HG02973 (cell line): ENCODE results near the gene MAML2.

Experiments
- ATAC-seq: cut with Tn5 transposase; IDR thresholded peaks from one replicate; pipeline ENCODE4 v1.9.1; 2021; ENCODE audit warnings: moderate library complexity; ENCODE audit not compliant: unreplicated experiment

Gene MAML2

DNA sequence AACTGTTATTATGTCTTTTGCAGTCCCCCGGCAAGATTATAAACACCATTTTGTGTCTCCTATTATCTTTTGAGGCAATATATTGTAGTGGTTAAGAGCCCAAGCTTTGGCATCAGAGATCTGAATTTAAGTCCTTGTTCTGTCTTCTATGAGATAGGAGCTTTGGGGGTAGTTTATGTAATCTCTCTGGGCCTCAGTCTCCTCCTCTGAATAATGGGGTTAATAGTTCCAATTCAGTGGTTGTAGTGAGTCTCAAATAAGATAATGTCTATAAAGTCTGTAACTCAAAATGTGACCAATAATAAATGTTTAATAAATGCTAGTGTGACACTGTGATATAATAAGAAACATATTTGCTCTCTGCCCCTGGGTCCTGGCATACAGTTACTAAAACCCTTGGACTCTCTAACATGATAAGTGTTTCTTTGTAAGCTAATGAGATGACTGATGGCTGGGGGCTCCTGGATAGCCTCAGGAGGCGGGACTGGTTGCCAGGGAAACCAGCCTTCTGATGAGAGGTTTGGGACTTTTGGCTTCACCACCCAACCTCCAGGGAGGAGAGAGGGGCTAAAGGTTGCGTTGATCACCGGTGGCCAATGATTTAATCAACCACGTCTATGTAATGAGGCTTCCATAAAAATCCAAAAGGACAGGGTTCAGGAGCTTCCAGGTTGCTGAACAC lies 235.7 kb downstream of the MAML2 start:
- ATAC-seq = no peak

DNA sequence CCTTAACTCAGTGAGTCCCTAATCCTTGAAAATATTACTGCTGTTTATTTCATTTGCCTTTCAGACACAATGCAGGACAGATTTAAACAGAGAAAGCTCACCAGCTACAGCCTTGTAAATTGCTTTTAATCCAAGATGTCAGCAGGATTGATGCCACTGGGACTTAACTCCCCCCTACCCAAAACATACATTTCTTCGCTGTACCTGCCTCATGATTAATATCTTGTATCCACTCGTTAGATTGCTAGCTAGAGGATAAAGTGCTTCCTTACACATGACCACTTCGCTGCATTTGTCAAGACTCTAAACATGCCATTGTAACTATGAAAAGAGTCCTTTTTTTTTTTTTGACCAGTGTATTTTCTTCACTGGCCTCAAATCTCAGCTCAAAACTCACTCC lies 236.3 kb downstream of the MAML2 start:
- no peak for ATAC-seq

DNA sequence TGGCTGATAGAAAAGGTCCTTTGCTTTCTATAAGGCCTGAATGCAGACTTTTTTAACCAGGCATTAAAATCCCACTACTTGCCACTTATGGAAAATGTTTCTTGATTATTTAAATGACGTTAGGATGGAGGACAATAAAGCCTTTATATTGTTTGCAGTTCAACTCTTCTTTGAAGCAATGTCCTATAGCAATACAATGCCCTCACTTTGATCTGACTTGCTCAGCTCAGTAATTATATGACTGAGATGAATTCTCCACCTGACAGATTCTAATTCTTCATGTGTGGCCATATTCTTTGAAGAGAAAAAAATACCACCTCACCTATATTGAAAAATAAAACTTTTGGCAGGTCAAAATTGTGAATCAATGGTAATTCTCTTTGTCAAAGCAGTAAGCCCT lies 237.1 kb downstream of the MAML2 start:
- no peak for ATAC-seq

DNA sequence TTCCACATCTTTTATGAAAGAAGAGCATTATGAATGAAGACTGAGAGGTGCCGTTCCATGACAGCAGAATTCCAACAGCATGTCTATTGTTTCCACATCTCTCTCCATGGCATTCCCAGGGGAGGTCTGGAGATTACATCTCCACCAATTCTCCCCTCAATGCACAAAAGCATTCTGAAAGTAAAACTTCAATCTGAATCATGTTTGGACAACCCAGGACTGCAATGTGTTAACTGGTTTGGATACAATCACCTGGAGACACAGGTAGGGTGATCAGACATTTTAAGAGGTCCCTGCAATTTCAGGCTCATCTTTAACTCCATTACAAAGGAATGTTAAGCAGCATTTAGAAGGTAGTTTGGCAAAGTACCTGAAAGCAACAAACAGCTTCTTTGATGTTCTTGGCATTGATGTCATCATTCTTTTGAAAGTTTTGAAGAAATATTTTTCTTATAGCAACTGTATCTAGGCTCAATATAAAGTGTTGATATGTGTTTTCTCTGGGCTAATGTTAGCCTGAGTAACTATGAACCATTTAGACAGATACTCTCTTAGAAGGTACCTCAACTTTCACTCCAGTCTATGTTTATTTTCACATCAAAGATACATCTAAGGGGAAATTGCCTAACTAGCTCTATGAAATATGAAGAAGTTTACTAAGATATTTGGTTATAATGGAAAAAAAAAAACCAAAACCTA lies 237.6 kb downstream of the MAML2 start:
- ATAC-seq = no peak

DNA sequence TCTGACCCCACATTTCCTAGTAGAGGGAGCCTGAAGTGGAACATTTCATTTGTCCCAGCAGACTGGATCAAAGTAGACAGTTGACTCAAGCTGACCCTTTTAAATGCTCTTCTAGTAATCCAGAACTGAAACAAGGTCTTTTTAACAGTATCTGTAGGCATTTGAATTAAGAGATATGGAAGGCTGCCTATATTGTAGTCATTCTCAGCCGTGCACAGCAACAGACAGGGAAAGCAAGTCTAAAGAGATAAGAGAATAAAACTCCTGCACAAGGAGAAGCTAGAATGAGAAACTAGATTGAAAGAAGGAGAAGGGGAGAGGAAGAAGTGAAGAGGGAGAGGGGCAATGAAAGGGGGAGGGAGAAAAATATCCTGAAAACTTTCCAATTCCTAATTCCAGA lies 238.5 kb downstream of the MAML2 start:
- no peak for ATAC-seq

DNA sequence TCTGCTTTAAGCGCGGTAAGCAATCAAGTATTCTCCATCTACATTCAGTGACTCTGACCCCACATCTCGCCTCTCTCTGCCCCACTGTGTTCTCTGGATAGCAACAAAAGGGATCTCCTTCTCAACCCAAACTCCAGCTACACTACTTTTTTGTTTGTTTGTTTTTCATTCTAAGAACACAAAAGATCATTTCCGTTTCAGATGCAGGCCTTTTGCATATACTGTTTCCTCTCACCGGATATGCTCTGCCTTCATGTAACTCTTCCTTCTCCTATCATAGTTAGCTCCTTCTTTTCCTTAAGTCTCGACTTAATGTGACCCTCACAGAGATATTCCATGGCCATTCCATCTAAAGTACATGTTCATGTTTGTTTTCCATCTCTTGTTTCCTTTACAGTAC lies 239.3 kb downstream of the MAML2 start:
- ATAC-seq = no peak

DNA sequence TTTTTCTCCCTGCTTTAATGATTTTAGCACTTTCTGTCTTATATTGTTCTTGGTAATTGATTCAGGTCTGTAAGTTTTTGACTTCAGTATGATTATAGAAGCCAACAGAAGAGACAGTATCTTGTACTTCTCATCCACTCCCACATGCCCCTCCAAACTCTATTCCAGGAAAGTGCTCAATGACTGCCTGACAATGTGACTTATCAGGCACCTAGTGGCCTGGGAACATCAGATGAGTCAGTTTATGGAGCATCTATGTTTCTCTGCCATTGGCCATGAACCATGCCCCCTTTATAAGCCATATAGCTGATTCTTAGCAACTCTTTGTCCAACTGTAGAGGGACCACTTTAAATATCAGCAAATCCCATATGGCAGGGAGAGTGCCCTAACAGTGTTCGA lies 239.9 kb downstream of the MAML2 start:
- ATAC-seq = no peak

DNA sequence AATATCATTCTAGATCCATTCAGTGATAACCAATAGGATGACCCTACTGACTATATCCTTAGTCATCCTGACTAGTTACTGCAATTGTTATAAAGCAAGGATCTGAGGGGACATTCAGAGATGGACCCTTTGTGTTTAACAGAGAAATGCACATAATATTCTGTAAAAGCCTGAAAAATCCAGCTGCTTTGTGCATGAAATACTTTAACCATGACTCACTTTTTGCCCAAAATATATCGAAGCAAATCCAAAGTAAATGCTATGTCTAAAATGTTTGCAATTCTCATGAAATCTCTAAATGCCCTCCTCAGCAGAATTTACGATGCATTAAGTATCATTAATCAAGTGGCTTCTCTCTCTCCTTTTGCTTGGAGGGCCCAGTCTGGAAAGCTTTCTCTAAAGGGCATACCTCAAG lies 240.3 kb downstream of the MAML2 start:
- ATAC-seq = no peak

DNA sequence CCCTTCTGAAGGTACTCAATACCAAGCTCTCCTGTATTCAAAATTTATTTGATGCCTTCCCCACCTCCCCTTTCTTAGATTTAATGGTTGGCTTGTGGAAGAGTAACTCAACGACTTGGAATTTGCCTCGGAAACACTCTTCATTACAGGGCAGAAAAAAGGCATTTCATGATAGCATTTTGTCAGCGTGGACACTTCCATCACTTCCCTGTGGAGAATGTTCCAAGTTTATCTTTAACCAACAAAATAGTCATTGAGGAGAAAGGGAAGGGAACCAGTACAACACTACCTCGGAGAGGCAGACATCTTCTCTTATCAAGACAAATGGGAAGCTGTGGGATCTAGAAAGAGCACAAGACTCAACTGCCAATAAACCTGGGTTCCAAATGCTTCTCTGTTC lies 241.8 kb downstream of the MAML2 start:
- no peak for ATAC-seq

DNA sequence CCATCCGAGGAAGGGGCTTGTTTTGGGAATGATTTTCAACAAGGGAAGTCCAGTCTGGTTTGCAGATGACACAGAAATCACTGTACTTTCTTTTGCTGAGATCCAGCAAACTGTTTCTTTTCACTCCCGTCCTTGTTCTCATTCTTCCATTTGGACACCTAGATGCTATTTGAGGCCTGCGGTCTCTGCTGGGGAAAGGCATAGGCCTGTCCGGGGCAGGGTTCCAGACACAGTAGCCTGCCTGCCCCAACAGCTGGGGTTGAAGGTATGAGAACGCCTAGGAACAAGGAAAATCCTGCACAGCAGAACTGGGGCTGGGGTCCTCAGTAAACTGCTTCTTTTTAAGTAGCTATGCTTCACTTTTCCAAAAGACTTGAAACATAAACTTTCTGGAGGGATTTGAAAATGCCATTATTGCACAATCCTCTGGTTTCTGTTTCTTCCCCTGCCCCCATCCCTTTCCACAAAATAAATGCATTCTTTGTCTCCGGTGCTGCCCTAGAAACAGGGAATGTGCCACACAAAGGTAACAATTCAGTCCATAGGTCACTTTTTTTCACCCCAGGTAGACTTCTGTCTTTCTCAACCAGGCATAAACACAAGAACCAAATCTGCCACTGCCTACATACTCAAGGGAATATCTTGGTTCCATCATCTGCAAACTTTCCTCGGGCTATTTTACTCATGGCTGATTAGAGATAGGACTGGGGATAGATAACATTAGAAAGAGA lies 244.3 kb downstream of the MAML2 start:
- ATAC-seq = no peak

DNA sequence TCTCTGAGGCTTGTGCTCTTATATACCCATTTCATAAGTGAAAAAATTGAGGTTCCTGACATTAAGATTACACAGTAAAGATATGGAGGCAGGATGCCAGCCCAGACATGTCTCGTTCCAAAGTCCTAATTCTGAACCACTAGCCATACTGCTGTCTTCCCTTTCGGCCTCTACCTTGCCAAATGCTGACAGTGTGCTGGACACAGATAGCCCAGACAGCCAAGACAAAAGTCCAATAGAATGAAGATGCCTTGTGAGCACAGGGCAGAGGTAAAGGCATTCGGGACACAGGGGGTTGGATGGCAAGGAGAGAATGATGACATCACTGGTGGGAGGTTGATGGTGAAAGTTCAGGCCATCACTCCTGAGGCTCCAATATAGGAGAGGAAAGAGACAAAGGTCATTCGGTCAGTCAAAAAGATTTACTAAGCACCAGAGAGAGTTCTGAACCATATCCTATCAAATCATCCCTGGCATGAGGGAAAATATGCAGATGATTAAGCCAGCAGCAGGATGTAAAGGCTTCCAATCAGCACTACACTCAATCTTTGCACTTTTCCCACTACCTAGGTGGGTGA lies 245.1 kb downstream of the MAML2 start:
- no peak for ATAC-seq

DNA sequence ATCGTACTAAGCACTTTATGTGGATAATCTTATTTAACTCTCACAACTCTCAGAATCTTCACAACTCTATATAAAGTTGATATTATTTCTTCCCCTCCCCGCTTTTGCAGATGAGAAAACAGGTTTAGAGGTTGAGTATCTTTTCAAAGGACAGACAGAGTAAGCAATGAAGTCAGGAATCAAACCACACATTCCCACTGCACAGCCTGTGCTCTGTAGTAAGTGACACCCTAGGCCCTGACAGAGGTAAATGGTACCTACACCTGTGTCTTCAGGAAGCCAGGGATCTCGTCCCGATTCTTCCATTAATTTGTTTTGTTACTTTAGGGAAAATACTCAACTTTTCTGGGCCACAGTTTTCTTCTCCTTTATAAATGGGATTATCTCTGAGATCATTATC lies 246.6 kb downstream of the MAML2 start:
- ATAC-seq = no peak

DNA sequence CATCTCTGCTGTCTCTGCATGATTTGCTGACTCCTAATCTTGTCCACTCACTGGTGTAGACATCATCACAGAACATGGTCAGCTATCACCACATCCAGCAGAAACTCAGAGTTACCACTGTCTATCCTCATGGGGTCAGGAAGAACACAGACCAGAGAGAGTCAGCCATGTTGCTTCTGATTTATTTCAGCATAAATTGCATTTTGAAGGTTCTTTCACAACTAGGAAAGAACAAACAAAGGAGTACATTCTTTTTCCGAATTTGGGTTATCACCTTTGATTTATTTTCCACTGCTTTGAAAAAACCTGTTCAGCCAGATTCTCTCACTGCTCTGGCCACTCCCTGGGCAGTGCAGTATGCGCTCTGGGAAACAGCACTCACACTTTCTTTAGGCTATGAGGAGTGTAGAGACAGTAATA lies 247.1 kb downstream of the MAML2 start:
- ATAC-seq = no peak

DNA sequence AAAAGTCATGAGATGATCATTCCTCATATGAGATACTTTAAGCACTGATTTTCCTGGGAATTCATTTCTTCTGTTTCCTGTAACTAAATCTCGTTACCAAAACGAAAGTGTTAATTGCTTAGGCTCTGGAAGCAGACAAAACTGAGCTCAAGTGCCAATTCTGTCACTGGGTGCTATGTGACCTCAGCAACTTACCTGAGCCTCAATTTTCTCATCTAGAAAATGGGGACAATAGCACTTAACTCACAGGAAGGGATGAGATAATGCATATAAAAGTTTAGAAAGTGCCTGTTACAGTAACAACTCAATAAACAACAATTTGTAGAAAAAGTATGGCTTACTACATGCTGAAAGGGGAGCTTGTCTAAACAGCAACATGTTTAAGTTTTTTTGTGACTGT lies 248.8 kb downstream of the MAML2 start:
- no peak for ATAC-seq

DNA sequence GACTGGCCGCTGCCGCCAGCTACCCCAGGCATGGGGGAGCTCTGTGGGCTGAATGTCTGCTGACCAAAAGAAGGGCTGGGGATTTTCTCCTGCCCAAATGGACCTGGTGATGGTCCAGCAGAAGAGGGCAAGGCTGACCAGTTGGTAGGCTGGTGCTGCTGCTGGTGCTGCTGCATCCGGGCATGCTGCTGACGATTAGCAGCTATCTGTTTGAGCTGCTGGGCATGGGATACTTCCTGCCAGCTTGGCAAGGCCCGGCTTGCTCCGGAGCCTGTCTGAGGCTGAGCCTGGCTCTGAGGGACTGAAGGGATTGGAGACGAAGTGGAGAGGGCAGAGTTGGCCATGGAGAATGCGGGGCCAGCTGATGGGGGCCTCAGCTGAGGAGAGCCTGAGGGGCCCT lies 250.5 kb downstream of the MAML2 start:
- ATAC-seq = no peak

DNA sequence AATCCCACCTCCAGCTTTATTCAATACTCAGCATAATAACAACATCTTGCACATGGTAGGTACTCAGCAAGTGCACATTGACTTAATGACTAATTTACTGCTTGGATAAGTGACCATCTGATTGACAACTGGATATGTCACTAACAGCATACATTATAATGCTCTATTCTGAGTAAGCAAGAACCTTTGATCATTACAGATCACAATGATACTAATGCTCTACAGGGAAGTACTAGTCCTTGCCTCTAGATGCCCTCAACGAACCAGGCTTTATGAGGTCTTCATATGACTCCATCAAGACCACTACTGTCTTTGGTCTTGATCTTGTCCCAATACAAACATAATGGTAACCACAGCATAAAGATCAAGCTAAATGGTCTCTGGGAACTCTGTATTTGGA lies 251.5 kb downstream of the MAML2 start:
- no peak for ATAC-seq

DNA sequence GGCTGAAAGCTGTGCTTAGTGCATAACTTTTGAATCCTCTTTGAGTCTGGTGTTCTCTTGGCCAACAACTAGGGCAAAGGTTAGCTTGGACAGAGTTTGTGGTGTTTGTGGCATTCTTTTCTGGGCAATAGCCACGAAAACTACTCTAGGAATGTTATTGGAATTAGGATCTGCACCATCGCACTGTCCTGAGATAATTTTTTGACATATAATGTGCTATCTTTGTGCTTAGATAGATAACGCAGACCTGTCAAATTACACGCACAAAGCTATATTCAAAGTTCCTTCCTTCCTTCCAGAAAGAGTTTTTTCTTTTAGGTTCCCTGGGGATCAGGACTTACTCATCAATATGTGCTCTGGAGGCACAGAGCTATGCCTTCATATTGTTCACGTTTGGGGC lies 252.3 kb downstream of the MAML2 start:
- ATAC-seq = no peak

DNA sequence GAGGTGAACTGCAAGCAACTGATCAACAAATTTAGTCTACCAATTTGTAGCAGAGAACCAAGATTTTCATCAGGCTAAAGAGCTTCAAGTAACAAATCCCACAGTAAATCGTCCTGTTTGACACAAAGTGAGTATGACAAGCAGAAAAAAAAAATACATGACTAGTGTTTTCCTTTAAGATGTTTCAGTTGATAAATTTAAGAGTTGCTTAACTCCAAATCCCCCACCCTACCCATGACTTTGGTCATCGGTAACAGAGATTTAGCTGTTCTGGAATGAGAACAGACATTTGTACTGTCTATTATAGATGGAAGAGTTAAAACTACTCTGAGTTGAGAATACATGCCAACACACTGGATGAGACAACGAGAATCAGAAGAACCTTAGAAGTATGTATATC lies 254.1 kb downstream of the MAML2 start:
- ATAC-seq = no peak

DNA sequence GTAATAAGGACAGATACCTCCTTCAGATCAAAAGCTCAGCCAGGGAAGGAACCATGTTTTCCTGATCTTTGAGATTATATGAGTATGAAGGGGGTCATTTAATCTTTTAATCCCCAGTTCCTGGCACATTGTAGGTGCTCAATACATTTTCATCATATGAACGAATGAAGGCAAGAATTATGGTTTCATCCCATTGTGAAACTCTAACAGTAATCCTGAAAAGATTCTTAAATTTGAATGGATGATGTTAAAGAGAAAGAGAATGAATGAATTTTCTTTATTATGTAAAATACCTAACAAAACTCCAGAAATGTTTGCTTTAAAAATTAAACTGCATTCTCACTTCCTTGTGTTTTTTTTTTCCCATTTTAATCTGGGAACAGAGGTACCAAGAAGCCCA lies 256.9 kb downstream of the MAML2 start:
- no peak for ATAC-seq

DNA sequence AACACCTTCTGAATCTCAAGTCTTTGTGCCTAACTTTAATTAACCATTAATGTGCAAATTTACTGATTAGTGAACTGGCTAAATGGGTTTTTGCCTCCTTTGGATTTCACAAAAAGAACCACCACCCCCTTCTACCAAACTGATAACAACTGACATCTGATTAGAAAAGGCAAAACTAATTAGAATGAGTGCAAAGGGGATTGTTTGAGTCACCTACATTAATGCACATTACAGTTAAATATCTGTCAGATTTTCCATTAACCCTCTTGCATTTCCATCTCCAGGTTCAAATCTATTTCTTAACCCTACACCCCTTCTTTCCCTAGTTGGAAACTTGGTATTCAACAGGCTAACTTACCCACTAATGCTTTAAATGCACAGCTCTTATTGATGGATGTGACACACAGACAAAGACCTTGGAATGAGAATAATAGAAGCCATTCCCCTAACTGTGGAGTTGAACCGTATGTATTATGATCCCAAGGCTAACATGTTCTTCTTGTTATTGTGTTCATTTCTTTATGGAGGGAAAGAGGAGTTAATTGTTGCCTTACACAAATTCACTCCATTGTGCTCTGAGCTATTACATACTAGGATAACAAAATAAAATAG lies 257.6 kb downstream of the MAML2 start:
- ATAC-seq = no peak

DNA sequence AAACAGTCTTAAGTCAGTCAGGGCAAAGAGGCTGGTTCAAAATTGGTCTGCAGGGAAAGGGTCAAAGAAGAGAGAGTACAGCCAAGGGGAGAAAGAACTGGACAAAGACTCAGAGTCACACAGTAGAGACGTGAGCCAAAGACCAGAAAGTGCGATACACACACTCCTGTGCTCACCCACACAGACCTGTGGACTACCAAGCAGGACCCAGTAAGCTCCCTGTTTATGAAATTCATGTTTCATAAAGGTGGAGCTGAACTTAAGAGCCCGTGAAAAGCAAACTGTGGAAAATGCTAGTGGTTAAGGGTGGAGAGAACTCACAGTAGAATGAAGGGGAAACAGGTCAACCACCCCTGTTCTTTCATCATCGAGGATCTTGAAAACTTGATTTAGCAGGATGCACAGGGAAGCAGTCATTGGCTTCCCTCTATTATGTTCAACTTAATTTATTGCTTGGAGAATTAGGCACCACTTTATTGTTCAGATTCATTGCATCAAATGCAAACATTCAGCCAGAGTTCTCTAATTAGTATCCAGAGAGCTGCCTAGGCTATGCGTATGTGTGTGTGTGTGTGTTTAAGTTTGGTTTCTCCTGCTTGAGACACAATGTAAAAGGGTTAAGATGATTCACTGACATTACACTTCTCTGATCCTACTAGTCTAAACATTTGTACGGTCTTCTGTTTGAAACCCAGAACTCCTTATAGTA lies 258.2 kb downstream of the MAML2 start:
- no peak for ATAC-seq
